Kidney epithelial cell (primary cell): ENCODE data around the gene C4orf36. TPM values are rescaled to one million over a fixed set of nuclear protein-coding genes. Genes with fewer than 3 reads are reported as not detected.

Experiments
- DNase-seq: peaks from one replicate; pipeline ENCODE4 v3.0.0-alpha.2; 2010; ENCODE audit warnings: low read depth
- H3K27me3 ChIP-seq: 2 replicates; pipeline ENCODE4 v1.6.0; 2011; ENCODE audit warnings: low read length; ENCODE audit not compliant: control insufficient read depth, insufficient read depth
- H3K36me3 ChIP-seq: 2 replicates; pipeline ENCODE4 v1.5.1; 2011; ENCODE audit warnings: low read length; ENCODE audit not compliant: control insufficient read depth, insufficient read depth
- H3K4me3 ChIP-seq: 2 replicates; pipeline ENCODE4 v1.5.1; 2011; ENCODE audit warnings: low read depth, mild to moderate bottlenecking, control low read depth, low read length
- total RNA-seq: library from RNA; depleted of rRNA; stranded (reverse); fragments of >200 nt; gene quantifications from 2 replicates; pipeline ENCODE4 v1.2.3, GENCODE V29; 2015
- TF ChIP-seq, protein P1 (sequence below): IDR thresholded peaks from 2 replicates; pipeline ENCODE4 v1.5.1; 2011; ENCODE audit warnings: mild to moderate bottlenecking, moderate library complexity, low read length, control low read depth, inconsistent platforms; ENCODE audit not compliant: insufficient read depth, poor library complexity, severe bottlenecking

Gene C4orf36
- total RNA-seq, 1 donor from 2014 or later, result 0.71 TPM

GRCh38 chr4:86935853-86936733, 43.9 kb upstream of the C4orf36 start:
- Histone ChIP-seq H3K36me3 (no peaks in the 10 kb centered on the region), H3K4me3 (peak overlapping the region; percentile 88), H3K27me3 (no peaks in the 10 kb centered on the region)
- DNase-seq, result no peak
- TF ChIP-seq, protein P1, sequence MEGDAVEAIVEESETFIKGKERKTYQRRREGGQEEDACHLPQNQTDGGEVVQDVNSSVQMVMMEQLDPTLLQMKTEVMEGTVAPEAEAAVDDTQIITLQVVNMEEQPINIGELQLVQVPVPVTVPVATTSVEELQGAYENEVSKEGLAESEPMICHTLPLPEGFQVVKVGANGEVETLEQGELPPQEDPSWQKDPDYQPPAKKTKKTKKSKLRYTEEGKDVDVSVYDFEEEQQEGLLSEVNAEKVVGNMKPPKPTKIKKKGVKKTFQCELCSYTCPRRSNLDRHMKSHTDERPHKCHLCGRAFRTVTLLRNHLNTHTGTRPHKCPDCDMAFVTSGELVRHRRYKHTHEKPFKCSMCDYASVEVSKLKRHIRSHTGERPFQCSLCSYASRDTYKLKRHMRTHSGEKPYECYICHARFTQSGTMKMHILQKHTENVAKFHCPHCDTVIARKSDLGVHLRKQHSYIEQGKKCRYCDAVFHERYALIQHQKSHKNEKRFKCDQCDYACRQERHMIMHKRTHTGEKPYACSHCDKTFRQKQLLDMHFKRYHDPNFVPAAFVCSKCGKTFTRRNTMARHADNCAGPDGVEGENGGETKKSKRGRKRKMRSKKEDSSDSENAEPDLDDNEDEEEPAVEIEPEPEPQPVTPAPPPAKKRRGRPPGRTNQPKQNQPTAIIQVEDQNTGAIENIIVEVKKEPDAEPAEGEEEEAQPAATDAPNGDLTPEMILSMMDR, result no peak

- TF ChIP-seq, protein P1, result no peak
- Histone ChIP-seq H3K27me3 (no peaks in the 10 kb centered on the region), H3K4me3 (peak overlapping the region; percentile 88)
These were observed 43.3 kb upstream of the C4orf36 start for GRCh38 chr4:86935566-86935852.

GRCh38 chr4:86934771-86935565, 42.7 kb upstream of the C4orf36 start, which contains the start of gene AFF1:
Gene AFF1 (plus strand): TSS chr4:86935011. CDS start chr4:86948534, 13,523 bp downstream.
- Histone ChIP-seq H3K36me3 (no peaks in the 10 kb centered on the region), H3K27me3 (no peaks in the 10 kb centered on the region), H3K4me3 (peak within 1 kb of the TSS; percentile 88)
- no peak for DNase-seq
- TF ChIP-seq, protein P1, result peak; percentile 16

More at GRCh38 chr4:86935566-86935852, 43.3 kb upstream of the C4orf36 start:
- no peak for DNase-seq
- H3K36me3 ChIP-seq, result no peaks in the 10 kb centered on the region

DNA sequence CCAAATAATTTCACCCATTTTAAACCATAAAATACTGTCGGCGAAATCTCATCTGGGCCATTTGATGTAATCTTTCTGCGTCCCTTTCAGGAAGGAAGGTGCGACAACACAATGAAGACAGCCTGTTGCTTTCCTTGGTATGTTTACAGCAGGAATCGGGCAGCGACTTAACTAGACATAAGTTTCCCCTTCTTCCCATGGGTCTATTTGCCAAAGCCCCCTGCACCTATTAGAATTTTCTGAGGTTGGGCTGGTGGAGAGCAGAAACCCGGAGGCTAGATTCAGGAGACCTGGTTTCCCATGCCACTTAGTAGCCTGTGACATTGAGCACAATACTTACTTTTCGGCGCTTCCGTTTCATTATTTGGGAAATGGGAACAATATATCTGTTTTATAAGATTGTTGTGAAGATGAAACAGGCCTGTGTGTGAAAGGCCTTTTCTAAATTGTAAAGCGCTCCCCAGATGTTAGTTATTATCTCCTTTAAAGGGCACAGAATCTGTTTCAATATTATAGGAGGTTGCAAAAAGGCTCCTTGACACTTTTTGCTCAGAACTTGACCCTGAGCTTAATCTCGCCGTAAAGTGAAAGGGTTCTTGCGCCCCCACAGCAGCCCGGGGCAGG, 42.0 kb upstream of the C4orf36 start:
- Histone ChIP-seq H3K27me3 (no peaks in the 10 kb centered on the region), H3K4me3 (peak overlapping the region; percentile 88), H3K36me3 (peaks cover 1% of the 10 kb centered on the region)
- TF ChIP-seq, protein P1, result no peak
- DNase-seq, result no peak

DNA sequence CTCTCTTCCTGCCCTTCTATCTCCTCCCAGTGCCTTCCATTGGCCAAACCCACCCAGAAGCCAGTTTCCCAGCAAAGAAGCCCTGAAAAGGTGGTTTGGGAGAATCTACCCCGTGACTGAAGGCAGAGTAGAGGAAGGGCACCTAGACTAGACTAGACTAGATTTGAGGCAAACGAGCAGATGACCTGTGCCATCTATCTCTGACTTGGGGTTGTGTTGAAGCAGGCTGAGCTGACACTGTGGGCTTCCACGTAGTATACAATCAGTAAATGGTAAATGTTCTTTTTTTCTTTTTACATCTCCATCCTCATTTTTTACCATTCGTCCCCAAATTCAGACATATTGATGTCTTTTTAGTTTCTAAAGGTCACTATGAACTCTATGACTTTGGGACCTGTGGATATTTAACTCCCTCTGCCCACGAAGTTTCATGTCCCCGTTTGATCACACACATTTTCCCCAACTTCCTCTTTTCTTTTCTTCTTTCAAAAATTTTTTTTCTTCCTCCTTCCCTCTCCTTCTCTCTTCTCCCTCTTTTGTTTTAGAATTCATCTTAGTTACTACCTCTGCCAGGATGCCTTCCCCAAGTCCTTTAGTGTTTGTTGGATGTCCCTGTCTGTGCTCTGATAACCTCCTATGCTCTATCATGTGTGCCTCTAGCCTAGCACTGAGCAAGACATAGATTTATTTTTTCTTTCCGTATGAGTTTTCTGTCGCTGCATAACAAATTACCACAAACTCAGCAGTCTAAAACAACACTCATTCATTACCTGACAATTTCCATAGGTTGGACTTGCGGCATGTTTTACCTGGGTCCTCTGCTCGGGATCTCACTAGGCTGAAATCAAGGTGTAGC, 36.4 kb upstream of the C4orf36 start:
- H3K27me3 ChIP-seq, result no peaks in the 10 kb centered on the region
- TF ChIP-seq, protein P1, result no peak
- DNase-seq, result no peak
- no peak overlapping the region for H3K4me3 ChIP-seq
- peaks cover 1% of the 10 kb centered on the region for H3K36me3 ChIP-seq
